RWPE2 (cell line): ENCODE data around the gene LRRC61.
"Not testable (repeated sequence)": the region's sequence is repeated elsewhere in the genome, so short reads cannot be mapped to it uniquely, and the experiment has no call there.

ENCODE experiments used
- ATAC-seq: fragments of 200-7000 bp; cut with Tn5 transposase; 3 replicates; pipeline ENCODE4 v1.9.1; 2021; ENCODE audit warnings: low read depth
- DNase-seq: peaks from one replicate; pipeline ENCODE4 v3.0.0-alpha.2; 2020; ENCODE audit warnings: low spot score
- H3K27ac ChIP-seq: fragments of 450-650 bp; 2 replicates; pipeline ENCODE4 v1.5.1; 2017; ENCODE audit warnings: mild to moderate bottlenecking; ENCODE audit not compliant: poor library complexity, severe bottlenecking
- H3K27me3 ChIP-seq: fragments of 250-450 bp; sonication (Bioruptor Pico); 2 replicates; pipeline ENCODE4 v1.5.1; 2021; ENCODE audit warnings: mild to moderate bottlenecking, moderate library complexity; ENCODE audit not compliant: insufficient read depth, poor library complexity, severe bottlenecking
- H3K36me3 ChIP-seq: fragments of 250-450 bp; sonication (Bioruptor Pico); 2 replicates; pipeline ENCODE4 v1.5.1; 2020; ENCODE audit warnings: low read depth, mild to moderate bottlenecking, moderate library complexity
- H3K4me1 ChIP-seq: fragments of 250-450 bp; sonication (Bioruptor Pico); 2 replicates; pipeline ENCODE4 v1.5.1; 2021; ENCODE audit warnings: mild to moderate bottlenecking, moderate library complexity; ENCODE audit not compliant: insufficient read depth, poor library complexity, severe bottlenecking
- H3K4me3 ChIP-seq: fragments of 250-450 bp; sonication (Bioruptor Pico); 2 replicates; pipeline ENCODE4 v1.5.1; 2021; ENCODE audit warnings: mild to moderate bottlenecking, moderate library complexity; ENCODE audit not compliant: severe bottlenecking
- H3K9me3 ChIP-seq: fragments of 250-450 bp; sonication (Bioruptor Pico); 2 replicates; pipeline ENCODE4 v1.5.1; 2021; ENCODE audit warnings: mild to moderate bottlenecking, moderate library complexity; ENCODE audit not compliant: severe bottlenecking
- CTCF ChIP-seq: fragments of 450-650 bp; IDR thresholded peaks from one replicate; pipeline ENCODE4 v1.5.1; 2017; ENCODE audit warnings: mild to moderate bottlenecking, moderate library complexity; ENCODE audit not compliant: poor library complexity, severe bottlenecking

Gene LRRC61

DNA sequence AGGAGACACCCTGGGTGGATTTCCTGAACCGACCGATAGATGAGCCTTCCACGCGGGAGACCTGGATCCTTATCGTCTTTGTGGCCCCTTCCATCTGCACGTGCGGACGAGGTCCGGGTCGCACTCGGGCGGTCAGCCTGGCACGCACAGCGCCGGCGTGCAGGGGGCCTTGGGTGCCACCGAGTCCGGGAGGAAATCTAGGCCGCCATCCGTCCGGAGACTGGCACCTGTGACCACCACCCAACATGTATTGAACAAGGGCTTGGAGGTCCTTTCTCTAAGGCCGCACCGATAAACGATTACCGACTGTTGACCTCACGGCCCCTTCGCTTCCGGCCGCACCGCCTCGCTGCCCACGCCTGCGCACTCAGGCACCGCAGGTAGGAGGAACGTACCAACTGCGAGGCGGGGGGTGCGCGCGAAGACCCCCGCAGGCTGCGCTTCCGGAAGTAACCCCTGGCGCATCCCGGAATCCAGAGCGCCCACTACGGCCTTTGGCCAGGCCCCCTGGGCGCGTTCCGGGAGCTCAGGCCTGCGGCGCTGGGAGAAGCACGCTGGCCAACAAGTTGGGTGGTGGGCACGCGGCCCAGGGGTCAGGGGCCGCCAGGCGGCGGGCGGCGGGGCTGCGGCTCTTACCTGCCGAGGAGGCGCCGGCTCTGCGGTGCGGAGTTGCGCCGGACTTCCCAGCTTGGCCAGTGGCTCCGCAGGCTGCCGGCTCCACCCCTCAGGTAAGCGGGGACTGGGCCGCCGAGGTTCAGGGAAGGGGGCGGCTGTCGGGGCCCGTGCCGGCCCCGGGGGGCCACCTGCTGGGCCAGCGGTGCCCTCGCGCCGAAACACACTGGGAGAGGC lies at the start of gene LRRC61, which contains the start of gene ACTR3C:
Gene LRRC61, plus strand, starts transcription at position 523 of the 849 bp plus-strand sequence. CDS start 13,507 bp downstream, outside the sequence.
Gene ACTR3C, minus strand, starts transcription at position 713 of the 849 bp plus-strand sequence. CDS start 28,249 bp downstream, outside the sequence.
- peak; percentile 32 for TF ChIP-seq CTCF
- H3K36me3 ChIP-seq, result peaks cover 25% of the 10 kb centered on the region
- DNase-seq (no peak), ATAC-seq (peak; percentile 76)
- peaks cover 7% of the 10 kb centered on the region for H3K4me1 ChIP-seq
- H3K27ac ChIP-seq, result peak within 1 kb of the TSS; percentile 58
- peak within 1 kb of the TSS; percentile 83 for H3K4me3 ChIP-seq
- H3K27me3 ChIP-seq, result no peaks in the 10 kb centered on the region
- H3K9me3 ChIP-seq, result no peaks in the 10 kb centered on the region

DNA sequence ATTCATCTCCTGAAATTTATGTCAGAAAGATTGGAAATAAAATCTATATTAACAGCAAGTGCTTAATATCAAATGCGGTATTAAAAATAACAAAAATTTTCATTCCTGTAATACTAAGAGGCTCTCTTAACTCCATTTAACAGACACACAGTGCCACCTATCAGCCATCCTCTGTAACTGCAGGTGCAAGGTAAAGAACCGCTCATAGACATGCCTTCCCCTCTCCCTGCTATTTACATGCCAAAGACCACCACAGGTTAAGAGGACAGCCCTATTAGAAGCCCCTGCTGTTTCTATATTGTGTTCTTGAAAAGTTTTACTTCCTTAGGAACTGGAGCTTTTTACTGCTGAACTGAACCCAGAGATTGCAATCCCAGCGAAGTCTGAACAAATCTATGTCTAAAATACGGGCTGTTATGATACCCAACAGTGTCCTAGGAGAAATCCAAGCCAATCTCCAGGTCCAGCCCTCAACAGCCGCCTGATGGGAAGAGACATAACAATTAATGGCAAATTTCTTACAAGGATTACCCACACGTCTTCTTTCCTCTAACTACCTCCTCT lies 46.9 kb upstream of the LRRC61 start:
- ATAC-seq, result peak; percentile 67
- peak; percentile 76 for TF ChIP-seq CTCF
- DNase-seq, H3K4me1 ChIP-seq, H3K27me3 ChIP-seq, H3K4me3 ChIP-seq, H3K27ac ChIP-seq, H3K9me3 ChIP-seq, H3K36me3 ChIP-seq: not testable (repeated sequence)

DNA sequence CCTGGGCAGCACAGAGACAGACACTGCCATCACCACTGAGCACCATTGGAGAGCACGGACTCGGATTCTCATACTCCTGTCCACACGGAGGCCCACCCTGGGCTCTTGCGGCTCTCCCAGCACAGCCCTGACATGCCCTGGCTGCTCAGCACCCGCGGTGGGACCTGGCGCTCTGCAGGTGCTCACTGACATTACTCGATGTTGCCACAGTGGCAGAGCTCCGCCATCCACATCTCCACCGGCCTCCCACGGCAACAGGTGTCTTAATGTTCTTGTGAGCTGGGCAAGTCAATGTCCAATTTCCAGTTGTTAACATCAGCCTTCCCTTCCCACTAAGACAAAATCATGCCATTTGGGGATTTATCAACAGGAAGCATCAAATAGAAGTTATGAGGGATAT lies 44.8 kb upstream of the LRRC61 start:
- H3K36me3 ChIP-seq, ATAC-seq, H3K9me3 ChIP-seq, H3K4me3 ChIP-seq, H3K27ac ChIP-seq, H3K27me3 ChIP-seq, H3K4me1 ChIP-seq, DNase-seq: not testable (repeated sequence)

GRCh38 chr7:150281681-150282403 lies 41.3 kb upstream of the LRRC61 start:
- not testable (repeated sequence) for H3K27me3 ChIP-seq, DNase-seq, H3K27ac ChIP-seq, H3K9me3 ChIP-seq, H3K36me3 ChIP-seq, H3K4me3 ChIP-seq, ATAC-seq, H3K4me1 ChIP-seq

DNA sequence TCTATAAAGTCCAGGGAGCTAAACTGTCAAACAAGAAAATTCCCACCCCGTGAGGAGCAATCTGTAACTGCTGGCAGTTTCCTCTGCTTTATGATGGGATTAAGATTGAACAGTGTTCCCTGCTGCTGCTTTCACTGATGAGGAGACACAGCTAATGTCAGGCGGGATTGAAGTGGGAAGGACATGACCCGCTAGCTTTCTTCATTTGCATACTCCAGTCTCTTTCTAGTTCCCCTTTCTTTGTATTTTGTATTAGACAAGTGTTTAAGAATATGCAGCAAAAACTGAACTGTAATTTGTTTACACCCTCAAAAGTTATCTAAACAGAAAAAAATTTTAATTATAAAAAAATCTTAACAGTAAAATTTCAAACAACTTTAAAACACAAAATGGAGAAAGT lies 40.0 kb upstream of the LRRC61 start:
- not testable (repeated sequence) for H3K4me1 ChIP-seq, H3K36me3 ChIP-seq, ATAC-seq, H3K27ac ChIP-seq, DNase-seq, H3K27me3 ChIP-seq, H3K9me3 ChIP-seq, H3K4me3 ChIP-seq

- H3K4me3 ChIP-seq, H3K36me3 ChIP-seq, H3K27ac ChIP-seq, H3K27me3 ChIP-seq, DNase-seq, H3K9me3 ChIP-seq, H3K4me1 ChIP-seq: not testable (repeated sequence)
- ATAC-seq, result peak; percentile 95
Observed at GRCh38 chr7:150283608-150284007, 39.5 kb upstream of the LRRC61 start.
